ENCODE results near the gene AGPAT3.

Gene AGPAT3

GRCh38 chr21:43864313-43864961 is 586 bp upstream of the AGPAT3 start:
- no peak for DNase-seq (ENCODE audit: low spot score)

DNA sequence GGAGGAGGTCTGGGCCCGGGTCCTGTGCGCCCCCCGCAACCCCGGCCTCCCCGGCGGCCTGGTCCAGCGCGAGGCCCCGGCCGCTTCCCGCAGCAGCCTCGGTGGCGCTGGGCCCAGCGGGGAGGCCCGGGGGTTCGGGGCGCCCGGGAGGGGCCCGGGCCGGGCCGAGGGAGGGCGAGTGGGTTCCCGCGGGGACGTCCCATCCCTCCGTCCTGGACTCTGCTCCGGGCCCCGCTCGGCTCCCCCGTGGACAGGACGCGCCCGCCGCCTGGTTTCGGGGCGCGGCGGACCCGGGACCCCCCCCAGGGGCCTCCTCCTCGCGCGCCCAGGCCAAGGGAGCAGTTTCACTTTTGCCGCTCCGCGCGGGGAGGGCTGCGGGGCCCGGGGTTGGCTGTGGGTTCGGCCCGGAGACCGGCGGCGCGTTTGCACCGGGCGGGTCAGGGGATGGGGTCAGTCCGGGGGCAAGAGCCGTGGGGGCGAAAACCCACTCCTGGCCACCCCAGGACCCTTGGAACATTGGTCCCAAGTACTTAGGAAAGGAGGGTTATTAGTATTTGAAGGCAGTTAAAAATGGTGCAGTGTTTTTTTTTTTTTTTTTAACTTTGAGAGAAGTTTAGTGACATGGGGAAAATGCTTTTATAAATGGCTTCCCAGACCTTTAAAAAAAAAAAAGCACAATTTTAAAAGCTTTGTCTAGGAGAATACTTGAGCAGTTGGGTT is 677 bp downstream of the AGPAT3 start:
- no peak for DNase-seq (ENCODE audit: low spot score)

DNA sequence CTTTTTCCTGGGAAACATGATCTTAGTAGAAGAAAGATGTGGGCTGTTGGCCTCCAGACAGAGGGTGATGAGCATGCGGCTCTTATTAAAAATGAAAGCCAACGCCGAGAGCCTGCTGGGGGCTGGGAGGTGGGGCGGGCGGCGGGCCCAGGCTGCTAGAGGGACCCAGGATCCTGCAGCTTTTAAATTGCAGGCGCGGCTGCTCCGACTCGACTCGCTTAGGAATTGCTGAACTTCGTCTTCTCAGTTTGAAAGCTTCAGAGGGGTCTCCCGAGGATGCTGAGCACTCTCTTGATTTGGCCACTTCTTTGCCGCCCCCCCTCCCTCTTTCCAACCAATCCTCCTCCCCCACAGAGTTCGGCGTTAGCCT is 1.2 kb downstream of the AGPAT3 start:
- DNase-seq (ENCODE audit: low spot score), result no peak

- DNase-seq (ENCODE audit: low spot score), result no peak
Measured at GRCh38 chr21:43866659-43867331, 1.8 kb downstream of the AGPAT3 start.

GRCh38 chr21:43867332-43867703 is 2.3 kb downstream of the AGPAT3 start:
- DNase-seq (ENCODE audit: low spot score), result no peak

- DNase-seq (ENCODE audit: low spot score), result no peak
Measured at GRCh38 chr21:43867948-43868347, 2.9 kb downstream of the AGPAT3 start.

DNA sequence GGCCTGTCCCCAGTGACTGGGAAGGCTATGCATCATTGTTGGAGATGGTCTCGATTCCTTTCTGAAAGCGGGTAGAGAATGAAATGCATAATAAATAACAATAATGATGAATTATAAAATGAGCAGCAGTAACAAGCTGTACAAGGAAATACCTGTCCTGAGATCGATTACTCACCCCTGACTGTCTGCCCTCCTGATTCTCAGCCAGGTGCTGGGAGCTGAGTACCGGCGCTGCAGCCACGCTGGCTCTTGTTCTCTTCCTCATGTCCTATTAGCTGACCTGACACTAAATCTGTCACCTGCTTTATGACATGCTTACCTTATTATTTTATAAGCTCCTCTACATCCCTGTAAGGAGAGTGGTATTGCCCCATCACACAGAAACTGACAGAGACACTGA is 3.4 kb downstream of the AGPAT3 start:
- no peak for DNase-seq (ENCODE audit: low spot score)

DNA sequence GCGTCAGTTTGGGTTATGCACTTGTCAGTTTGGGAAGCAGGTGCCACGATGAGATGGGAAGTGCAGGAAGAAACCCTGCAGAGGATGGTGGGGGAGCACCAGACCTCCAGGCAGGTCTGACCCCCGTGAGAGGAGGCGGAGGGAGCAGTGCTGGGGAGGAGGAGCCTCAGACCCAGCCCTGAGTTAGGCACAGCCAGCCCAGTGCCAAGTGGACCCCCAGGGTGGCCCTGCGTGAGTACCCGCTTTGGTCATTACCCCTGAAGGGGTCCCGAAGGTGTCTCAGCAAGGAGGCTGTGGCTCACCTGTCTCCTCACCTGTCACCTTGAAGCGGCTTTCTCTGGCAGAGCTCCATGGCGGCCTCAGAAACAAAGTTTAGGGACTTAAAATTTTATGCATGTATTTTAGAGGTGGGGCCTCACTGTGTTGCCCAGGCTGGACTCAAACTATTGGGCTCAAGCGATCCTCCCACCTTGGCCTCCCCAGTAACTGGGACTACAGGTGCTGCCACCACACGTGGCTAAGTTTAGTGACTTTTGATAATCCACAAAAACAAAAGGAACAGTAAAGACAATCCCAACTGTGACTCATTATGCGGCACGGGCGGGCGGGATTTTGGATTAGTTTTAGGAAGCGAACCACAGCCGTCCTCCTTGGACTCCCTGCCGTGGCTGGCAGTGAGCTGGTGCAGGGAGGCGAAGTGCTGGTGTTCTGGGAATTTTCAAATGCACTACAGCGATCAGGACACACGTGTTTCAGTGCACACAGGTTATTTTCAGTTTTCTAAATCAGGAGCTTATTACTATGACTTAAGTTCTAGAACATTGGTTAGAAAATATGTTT is 4.7 kb downstream of the AGPAT3 start:
- no peak for DNase-seq (ENCODE audit: low spot score)

DNA sequence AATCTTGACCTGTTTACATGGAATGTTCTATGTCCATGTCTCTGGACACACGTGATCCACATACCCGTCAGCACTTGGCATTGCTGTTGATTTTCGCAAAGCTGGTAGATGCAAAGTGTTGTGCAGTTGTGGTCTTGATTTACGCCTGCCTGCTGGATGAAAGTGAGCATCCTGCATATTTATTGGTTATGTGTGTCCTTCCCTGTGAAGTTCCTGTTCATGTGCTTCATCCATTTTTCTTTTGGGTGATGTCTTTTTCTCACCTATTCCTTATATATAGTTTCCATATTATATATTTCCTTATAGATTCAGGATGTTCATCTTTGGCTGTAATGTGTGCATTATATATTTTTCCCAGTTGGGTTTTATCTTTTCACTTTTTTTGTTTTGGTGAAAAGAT is 6.5 kb downstream of the AGPAT3 start:
- no peak for DNase-seq (ENCODE audit: low spot score)

DNA sequence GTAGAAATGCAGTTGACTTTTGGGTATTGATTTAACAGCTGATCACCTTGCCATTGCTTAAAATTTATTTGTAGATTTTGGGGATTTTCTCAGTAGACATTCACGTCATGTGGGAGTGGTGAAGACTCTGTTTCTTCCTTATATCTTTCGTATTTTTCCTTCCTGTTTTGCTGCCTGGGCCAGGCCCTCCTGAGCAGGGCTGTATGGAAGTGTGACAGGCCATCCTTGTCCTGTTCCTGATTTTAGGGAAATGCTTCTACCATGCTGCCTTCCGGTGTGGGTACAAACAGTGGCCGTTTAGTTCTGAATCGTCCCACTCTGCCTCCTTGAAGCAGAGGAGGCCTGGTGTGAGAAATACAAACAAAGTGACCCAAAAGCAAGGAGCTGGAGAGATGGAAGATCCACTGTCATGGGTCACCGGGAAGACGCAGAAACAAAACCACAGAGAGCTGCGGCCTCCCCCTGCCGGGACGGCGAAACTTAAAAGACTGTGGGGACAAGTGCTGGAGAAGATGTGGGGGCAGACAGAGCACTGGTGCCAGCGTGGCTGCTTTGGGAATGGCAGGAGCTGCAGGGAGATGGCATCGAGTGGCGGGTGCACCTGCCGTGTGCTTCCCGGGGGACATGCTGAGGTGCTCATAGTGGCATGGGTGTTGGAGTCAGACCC is 7.6 kb downstream of the AGPAT3 start:
- DNase-seq (ENCODE audit: low spot score), result no peak

DNA sequence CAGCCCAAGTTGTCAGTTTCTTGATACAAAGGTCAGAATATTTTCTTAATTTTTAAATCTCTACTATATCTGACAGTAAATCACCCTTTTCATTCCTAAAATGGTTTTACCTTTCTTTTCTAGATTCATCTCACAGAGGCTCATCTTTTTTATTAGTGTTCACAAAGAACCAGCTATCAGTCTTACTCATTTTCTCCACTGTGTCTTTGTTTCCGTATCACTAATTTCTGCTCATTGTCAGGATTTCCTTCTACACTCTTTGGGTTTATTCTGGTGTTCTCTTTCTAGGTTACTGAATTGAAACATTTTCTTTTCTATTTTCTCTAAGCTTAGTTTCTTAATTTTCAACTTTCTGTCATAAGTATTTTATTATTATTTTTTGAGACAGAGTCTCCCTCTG is 8.7 kb downstream of the AGPAT3 start:
- no peak for DNase-seq (ENCODE audit: low spot score)

DNA sequence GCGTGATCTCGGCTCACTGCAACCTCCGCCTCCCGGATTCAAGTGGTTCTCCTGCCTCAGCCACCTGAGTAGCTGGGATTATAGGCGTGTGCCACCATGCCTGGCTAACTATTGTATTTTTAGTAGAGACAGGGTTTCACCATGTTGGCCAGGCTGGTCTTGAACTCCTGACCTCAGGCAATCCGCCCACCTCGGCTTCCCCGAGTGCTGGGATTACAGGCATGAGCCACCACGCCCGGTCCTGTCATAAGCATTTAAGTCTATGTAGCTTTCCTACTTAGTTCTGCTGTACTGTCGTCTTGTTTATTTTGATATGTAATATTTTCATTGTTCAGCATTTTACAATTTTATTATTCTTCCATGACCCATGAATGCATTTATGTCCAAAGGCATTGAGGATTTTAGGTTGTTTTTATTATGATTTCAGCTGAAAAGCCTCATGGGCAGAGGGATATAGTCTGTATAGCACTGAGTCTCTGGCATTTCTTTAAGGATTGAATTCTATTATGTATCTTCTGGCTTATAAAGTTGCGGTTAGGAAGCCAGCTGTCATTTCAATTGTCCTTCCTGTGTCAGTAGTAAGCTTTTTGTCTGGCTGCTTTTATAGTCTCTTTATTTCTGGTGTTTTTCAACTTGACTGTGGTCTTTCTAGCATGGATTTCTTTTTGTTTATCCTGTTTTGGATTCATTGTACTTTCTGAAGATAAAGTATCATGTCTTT is 9.2 kb downstream of the AGPAT3 start:
- DNase-seq (ENCODE audit: low spot score), result no peak

- no peak for DNase-seq (ENCODE audit: low spot score)
Measured at GRCh38 chr21:43876605-43877004, 11.6 kb downstream of the AGPAT3 start.

DNA sequence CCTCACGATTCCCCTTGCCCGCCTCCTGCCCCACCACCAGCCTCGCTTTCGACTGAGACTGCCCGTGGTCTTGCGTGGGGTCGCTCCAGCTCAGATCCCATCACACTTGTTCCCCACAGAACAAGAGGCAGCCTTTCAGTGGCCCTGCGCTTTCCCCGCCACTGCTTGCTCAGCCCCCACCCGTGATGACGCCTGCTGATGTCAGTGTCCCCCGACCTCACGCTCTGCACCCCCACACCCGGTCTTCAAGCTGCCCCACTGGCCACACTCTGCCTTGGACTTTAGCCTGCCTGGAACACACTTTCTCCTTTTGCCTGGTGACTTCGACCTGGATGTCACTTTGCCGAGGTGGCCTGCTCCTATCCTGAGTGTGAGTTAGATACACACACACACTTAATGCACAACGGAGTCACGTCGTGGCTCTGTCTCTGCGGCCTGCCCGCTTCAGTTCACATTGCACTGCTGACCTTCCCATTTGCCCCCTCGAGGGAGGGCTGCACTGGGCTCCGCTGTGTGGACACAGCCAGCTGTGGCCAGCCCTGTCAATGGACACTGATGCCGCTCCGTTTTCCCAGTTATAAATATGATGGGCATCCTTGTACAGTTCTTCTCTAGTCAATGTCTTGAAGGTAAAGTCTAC is 13.0 kb downstream of the AGPAT3 start:
- no peak for DNase-seq (ENCODE audit: low spot score)

DNA sequence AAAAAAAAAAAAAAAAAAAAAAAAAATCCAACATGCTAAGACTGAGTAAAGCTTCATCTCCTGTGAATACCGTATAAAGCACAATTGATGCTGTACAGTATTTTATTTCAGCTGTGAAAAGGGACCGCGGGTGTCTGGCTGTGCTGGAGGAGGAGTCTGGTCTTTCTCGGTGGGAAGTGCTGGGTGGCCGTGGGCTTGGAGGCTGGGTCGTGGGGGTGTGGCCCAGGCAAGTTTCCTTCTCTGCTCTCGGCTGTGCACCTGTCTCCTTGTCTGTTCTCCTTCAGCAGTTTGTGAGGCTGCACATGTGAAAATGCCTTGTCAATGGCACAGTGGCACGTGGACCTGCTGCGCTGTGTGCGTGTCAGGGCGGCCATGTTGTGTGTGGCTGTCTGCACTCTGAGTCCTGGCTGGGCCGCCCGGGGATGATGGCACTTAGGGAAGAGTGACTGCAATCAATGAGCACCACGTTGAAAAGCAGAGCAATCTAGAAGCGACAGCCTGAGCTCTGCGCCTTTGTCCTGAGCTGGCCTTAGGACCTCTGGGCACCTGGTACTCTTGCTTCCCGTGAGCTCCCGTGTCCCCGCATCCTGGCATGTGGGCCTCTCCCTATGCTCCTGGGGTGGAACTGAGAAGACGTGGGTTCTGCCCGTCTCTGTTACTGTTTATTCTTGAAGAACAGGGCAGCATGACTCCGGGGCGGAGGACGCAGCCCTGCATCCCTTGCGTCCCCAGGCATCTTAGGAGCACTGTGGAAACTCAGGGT is 14.5 kb downstream of the AGPAT3 start:
- DNase-seq (ENCODE audit: low spot score), result no peak

DNA sequence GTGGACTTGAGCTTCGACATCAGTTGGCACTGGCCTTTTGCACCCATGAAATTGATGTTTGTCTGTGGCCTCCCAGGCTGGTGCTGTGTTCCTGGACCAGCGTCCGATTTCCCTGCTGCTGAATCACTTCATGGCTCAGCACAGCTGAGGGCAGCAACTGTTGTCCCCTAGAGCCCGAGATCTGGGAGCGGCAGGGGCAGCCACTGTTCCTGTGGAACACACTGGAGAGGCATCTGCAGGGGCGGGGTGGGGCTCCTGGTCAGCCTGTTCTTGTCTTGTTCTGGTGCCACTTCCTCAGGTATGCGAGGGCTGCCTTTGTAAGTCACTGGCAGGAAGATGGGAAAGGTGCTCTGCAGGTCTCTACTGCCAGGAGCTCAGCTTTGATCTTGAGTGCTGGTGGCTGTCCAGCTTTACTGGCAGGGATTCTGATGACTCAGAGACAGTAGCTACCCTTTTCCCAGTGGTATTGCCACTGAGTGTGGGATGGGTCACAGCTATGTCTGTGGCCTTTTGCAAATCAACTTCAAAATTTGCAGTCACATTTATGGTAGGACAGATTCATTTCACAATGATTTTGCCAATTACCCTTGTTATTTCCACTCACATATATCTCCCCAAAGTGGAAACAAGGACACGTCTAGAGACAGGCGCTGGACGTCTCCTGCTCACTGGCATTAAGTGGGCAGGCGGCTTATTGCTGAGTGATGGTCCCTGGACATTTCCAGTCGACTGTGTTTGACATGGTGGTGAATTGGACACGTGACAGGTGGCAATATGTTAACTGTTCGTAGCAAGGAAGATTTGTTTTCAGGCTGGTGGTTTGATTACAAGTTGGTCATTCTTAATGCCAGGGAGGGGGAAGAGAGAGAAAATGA is 15.3 kb downstream of the AGPAT3 start:
- no peak for DNase-seq (ENCODE audit: low spot score)

GRCh38 chr21:43881283-43881682 is 16.3 kb downstream of the AGPAT3 start:
- no peak for DNase-seq (ENCODE audit: low spot score)

- no peak for DNase-seq (ENCODE audit: low spot score)
Measured at GRCh38 chr21:43881935-43882334, 16.9 kb downstream of the AGPAT3 start.
